KMS-11 (cell line): Measurements from ENCODE around the gene DUS4L.

Experiments used
- H2AFZ ChIP-seq: fragments of 200-600 bp; sonication (generic); 2 replicates; pipeline ENCODE4 v1.6.1; 2016; ENCODE audit warnings: antibody characterized with exemption, mixed run types, low read depth
- H3K27ac ChIP-seq: fragments of 200-600 bp; sonication (generic); 2 replicates; pipeline ENCODE4 v1.6.1; 2016; ENCODE audit warnings: mild to moderate bottlenecking, mixed run types
- H3K27me3 ChIP-seq: fragments of 200-600 bp; sonication (generic); 2 replicates; pipeline ENCODE4 v1.6.1; 2017; ENCODE audit warnings: mild to moderate bottlenecking, low read depth, mixed run types, moderate library complexity; ENCODE audit not compliant: insufficient read depth
- H3K36me3 ChIP-seq: fragments of 200-600 bp; sonication (generic); 2 replicates; pipeline ENCODE4 v1.6.1; 2017; ENCODE audit warnings: mild to moderate bottlenecking, mixed run types; ENCODE audit not compliant: insufficient read depth
- H3K4me1 ChIP-seq: fragments of 200-600 bp; sonication (generic); 2 replicates; pipeline ENCODE4 v1.6.1; 2016; ENCODE audit warnings: mild to moderate bottlenecking, low read depth, mixed run types; ENCODE audit not compliant: poor library complexity, severe bottlenecking
- H3K4me2 ChIP-seq: fragments of 200-600 bp; sonication (generic); 2 replicates; pipeline ENCODE4 v1.7.0; 2016; ENCODE audit warnings: mild to moderate bottlenecking, mixed run types
- H3K4me3 ChIP-seq: fragments of 200-600 bp; sonication (generic); IDR thresholded peaks from 2 replicates; pipeline ENCODE4 v1.6.1; 2017; ENCODE audit warnings: low read depth, low read length, mixed read lengths; ENCODE audit not compliant: insufficient read depth
- H3K79me2 ChIP-seq: fragments of 200-600 bp; sonication (generic); 2 replicates; pipeline ENCODE4 v1.6.1; 2016; ENCODE audit warnings: low read depth, mixed run types; ENCODE audit not compliant: insufficient read depth
- H3K9ac ChIP-seq: fragments of 200-600 bp; sonication (generic); 2 replicates; pipeline ENCODE4 v1.6.1; 2016; ENCODE audit warnings: mild to moderate bottlenecking, mixed run types
- H4K20me1 ChIP-seq: fragments of 200-600 bp; sonication (generic); 2 replicates; pipeline ENCODE4 v1.6.1; 2016; ENCODE audit warnings: mild to moderate bottlenecking, mixed run types; ENCODE audit not compliant: insufficient read depth
- CTCF ChIP-seq: fragments of 200-600 bp; sonication (generic); conservative IDR thresholded peaks from 2 replicates; pipeline ENCODE4 v1.6.1; 2017; ENCODE audit warnings: low read depth, mild to moderate bottlenecking, antibody characterized with exemption, low read length, moderate library complexity, mixed read lengths

Gene DUS4L

GRCh38 chr7:107615910-107616680 lies 52.3 kb downstream of the DUS4L start:
- Histone ChIP-seq H3K27ac (no peak overlapping the region), H3K4me2 (no peak overlapping the region), H3K4me1 (no peaks in the 10 kb centered on the region), H3K79me2 (no peaks in the 10 kb centered on the region), H4K20me1 (no peaks in the 10 kb centered on the region), H3K9ac (no peak overlapping the region), H3K4me3 (no peak overlapping the region), H3K27me3 (no peaks in the 10 kb centered on the region), H2AFZ (no peak overlapping the region), H3K36me3 (no peaks in the 10 kb centered on the region)
- no peak for TF ChIP-seq CTCF

DNA sequence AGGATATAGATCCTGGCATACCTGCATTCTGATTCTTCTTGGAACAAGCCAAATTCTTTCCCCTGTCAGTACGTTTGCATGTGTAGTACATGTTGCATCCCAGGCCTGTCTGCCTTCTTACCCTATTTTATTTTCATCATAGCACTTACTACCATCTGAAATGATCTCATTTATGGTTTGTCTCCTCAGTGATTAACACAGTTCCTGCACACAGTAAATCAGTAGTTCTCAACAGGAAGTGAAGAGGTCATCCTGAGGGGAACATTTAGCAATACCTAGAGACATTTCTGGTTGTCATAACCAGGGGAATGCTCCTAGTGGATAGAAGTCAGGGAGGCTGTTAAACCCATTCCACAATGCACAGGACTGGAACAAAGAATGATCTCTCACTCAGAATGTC lies 58.7 kb downstream of the DUS4L start:
- Histone ChIP-seq H3K9ac (no peak overlapping the region), H3K4me3 (no peak overlapping the region), H2AFZ (no peak overlapping the region), H3K4me1 (no peaks in the 10 kb centered on the region), H4K20me1 (no peaks in the 10 kb centered on the region), H3K27ac (no peak overlapping the region), H3K27me3 (no peaks in the 10 kb centered on the region), H3K4me2 (no peak overlapping the region), H3K79me2 (no peaks in the 10 kb centered on the region), H3K36me3 (no peaks in the 10 kb centered on the region)
- no peak for TF ChIP-seq CTCF

GRCh38 chr7:107622894-107623293 lies 59.1 kb downstream of the DUS4L start:
- no peaks in the 10 kb centered on the region for H3K4me1 ChIP-seq
- no peak overlapping the region for H3K9ac ChIP-seq
- no peak overlapping the region for H3K4me2 ChIP-seq
- no peaks in the 10 kb centered on the region for H3K27me3 ChIP-seq
- no peaks in the 10 kb centered on the region for H3K79me2 ChIP-seq
- no peaks in the 10 kb centered on the region for H3K36me3 ChIP-seq
- TF ChIP-seq CTCF: no peak
- H4K20me1 ChIP-seq: no peaks in the 10 kb centered on the region
- H3K27ac ChIP-seq: no peak overlapping the region
- H2AFZ ChIP-seq: no peak overlapping the region
- no peak overlapping the region for H3K4me3 ChIP-seq

DNA sequence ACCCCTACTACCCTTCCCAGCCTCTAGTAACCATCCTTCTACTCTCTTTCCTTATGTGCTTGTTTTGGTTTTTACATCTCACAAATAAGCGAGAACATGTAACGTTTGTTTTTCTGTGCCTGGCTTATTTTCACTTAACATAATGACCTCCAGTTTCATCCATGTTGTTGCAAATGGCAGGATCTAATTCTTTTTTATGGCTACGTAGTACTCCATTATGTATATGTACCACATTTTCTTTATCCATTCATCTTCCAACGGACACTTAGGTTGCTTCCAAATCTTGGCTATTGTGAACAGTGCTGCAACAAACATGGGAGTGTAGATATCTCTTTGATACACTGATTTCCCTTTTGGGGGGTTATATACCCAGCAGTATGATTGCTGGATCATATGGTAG lies 63.2 kb downstream of the DUS4L start:
- H3K27ac ChIP-seq: no peak overlapping the region
- H4K20me1 ChIP-seq: no peaks in the 10 kb centered on the region
- no peaks in the 10 kb centered on the region for H3K4me1 ChIP-seq
- no peak overlapping the region for H3K4me3 ChIP-seq
- TF ChIP-seq CTCF: no peak
- no peaks in the 10 kb centered on the region for H3K36me3 ChIP-seq
- no peak overlapping the region for H3K4me2 ChIP-seq
- H3K79me2 ChIP-seq: no peaks in the 10 kb centered on the region
- no peak overlapping the region for H3K9ac ChIP-seq
- no peaks in the 10 kb centered on the region for H3K27me3 ChIP-seq
- H2AFZ ChIP-seq: no peak overlapping the region
